ENCODE data around the gene FAHD2B. TPM values are rescaled to one million over a fixed set of nuclear protein-coding genes. Genes with fewer than 3 reads are reported as not detected.
A peak's percentile ranks its signal among the peaks of the same experiment; 100 is the strongest.
"Not testable (repeated sequence)": the region's sequence is repeated elsewhere in the genome, so short reads cannot be mapped to it uniquely, and the experiment has no call there.

Gene FAHD2B
- 34.2 TPM for total RNA-seq
- long read RNA-seq, transcript FAHD2B-202 (9 exons, 1,388 nt) = major isoform, 14 of 24 reads
- long read RNA-seq, transcript FAHD2B-201 (8 exons, 1,305 nt) = minor isoform, 6 of 24 reads
- long read RNA-seq, partial matches to known transcripts = 2 of 24 reads
- long read RNA-seq, other reads (novel, unspliced or antisense) = 2 of 24 reads

GRCh38 chr2:97094772-97095611, at the start of gene FAHD2B:
Gene FAHD2B, minus strand, starts transcription at chr2:97094882. Its CDS starts 3,176 bp downstream, at chr2:97091706.
- ATAC-seq (peak; percentile 95), DNase-seq (ENCODE audit: missing footprints) (peak; percentile 94)
- intact Hi-C loops (cut with DNase I) = not testable (repeated sequence)

GRCh38 chr2:97144016-97144415, 49.3 kb upstream of the FAHD2B start:
- intact Hi-C loops (cut with DNase I); ATAC-seq; DNase-seq (ENCODE audit: missing footprints): not testable (repeated sequence)

- DNase-seq (ENCODE audit: missing footprints); intact Hi-C loops (cut with DNase I); ATAC-seq: not testable (repeated sequence)
Measured at GRCh38 chr2:97129090-97129489, 34.4 kb upstream of the FAHD2B start.

- intact Hi-C loops (cut with DNase I) = loop anchor here (5.0 kb wide), 1 partner anchor 102 kb away; no protein-coding TSS in a partner anchor
Measured at GRCh38 chr2:97113882-97114255, 19.2 kb upstream of the FAHD2B start.

GRCh38 chr2:97113050-97113881, 18.6 kb upstream of the FAHD2B start, which contains the start of gene ANKRD36:
Gene ANKRD36, plus strand, starts transcription at chr2:97113153. Its CDS starts 587 bp downstream, at chr2:97113740.
- DNase-seq (ENCODE audit: missing footprints) (peak; percentile 93), ATAC-seq (peak; percentile 95)
- intact Hi-C loops (cut with DNase I) = loop anchor here (5.0 kb wide), 1 partner anchor 101 kb away; no protein-coding TSS in a partner anchor

More at GRCh38 chr2:97113882-97114255, 19.2 kb upstream of the FAHD2B start:
- not testable (repeated sequence) for DNase-seq (ENCODE audit: missing footprints)
- peak; percentile 49 for ATAC-seq

GRCh38 chr2:97112320-97113049, 17.8 kb upstream of the FAHD2B start:
- intact Hi-C loops (cut with DNase I) = loop anchor here (5.0 kb wide), 1 partner anchor 100 kb away; no protein-coding TSS in a partner anchor
- ATAC-seq = peak; percentile 87
- DNase-seq (ENCODE audit: missing footprints) = not testable (repeated sequence)

GRCh38 chr2:97111246-97111645, 16.6 kb upstream of the FAHD2B start:
- not testable (repeated sequence) for DNase-seq (ENCODE audit: missing footprints); ATAC-seq
- intact Hi-C loops (cut with DNase I) = loop anchor here (5.0 kb wide), 1 partner anchor 99 kb away; no protein-coding TSS in a partner anchor

GRCh38 chr2:97106878-97107277, 12.2 kb upstream of the FAHD2B start:
- ATAC-seq; intact Hi-C loops (cut with DNase I); DNase-seq (ENCODE audit: missing footprints): not testable (repeated sequence)

- DNase-seq (ENCODE audit: missing footprints); ATAC-seq; intact Hi-C loops (cut with DNase I): not testable (repeated sequence)
Measured at GRCh38 chr2:97098786-97099372, 4.2 kb upstream of the FAHD2B start.

- intact Hi-C loops (cut with DNase I) = no loop called here
- DNase-seq (ENCODE audit: missing footprints) = no peak
- ATAC-seq = no peak
Measured at GRCh38 chr2:97095661-97096060, 979 bp upstream of the FAHD2B start.

GRCh38 chr2:97093983-97094771, 505 bp downstream of the FAHD2B start:
- DNase-seq (ENCODE audit: missing footprints); intact Hi-C loops (cut with DNase I): not testable (repeated sequence)
- ATAC-seq = peak; percentile 17

- intact Hi-C loops (cut with DNase I) = not testable (repeated sequence)
Measured at GRCh38 chr2:97092946-97093345, 1.7 kb downstream of the FAHD2B start.

GRCh38 chr2:97088706-97089105, 6.0 kb downstream of the FAHD2B start:
- ATAC-seq; DNase-seq (ENCODE audit: missing footprints); intact Hi-C loops (cut with DNase I): not testable (repeated sequence)

More at GRCh38 chr2:97092946-97093345, 1.7 kb downstream of the FAHD2B start:
- not testable (repeated sequence) for DNase-seq (ENCODE audit: missing footprints); ATAC-seq

- intact Hi-C loops (cut with DNase I); ATAC-seq; DNase-seq (ENCODE audit: missing footprints): not testable (repeated sequence)
Measured at GRCh38 chr2:97085093-97085492, 9.6 kb downstream of the FAHD2B start.

GRCh38 chr2:97083516-97083915, 11.2 kb downstream of the FAHD2B start:
- DNase-seq (ENCODE audit: missing footprints); ATAC-seq; intact Hi-C loops (cut with DNase I): not testable (repeated sequence)

GRCh38 chr2:97082206-97082605, 12.5 kb downstream of the FAHD2B start:
- DNase-seq (ENCODE audit: missing footprints); intact Hi-C loops (cut with DNase I); ATAC-seq: not testable (repeated sequence)

GRCh38 chr2:97080855-97081254, 13.8 kb downstream of the FAHD2B start:
- intact Hi-C loops (cut with DNase I); DNase-seq (ENCODE audit: missing footprints): not testable (repeated sequence)
- ATAC-seq = peak; percentile 37
